ENCODE measurements around the gene DZIP1.
"Not testable (repeated sequence)": the region's sequence is repeated elsewhere in the genome, so short reads cannot be mapped to it uniquely, and the experiment has no call there.

Gene DZIP1

GRCh38 chr13:95601216-95601615, 43.3 kb downstream of the DZIP1 start:
- no peak for DNase-seq (ENCODE audit: low spot score)

- DNase-seq (ENCODE audit: low spot score): no peak
Observed at GRCh38 chr13:95596701-95597100, 47.8 kb downstream of the DZIP1 start.

- no peak for DNase-seq (ENCODE audit: low spot score)
Observed at GRCh38 chr13:95593462-95593861, 51.0 kb downstream of the DZIP1 start.

- no peak for DNase-seq (ENCODE audit: low spot score)
Observed at GRCh38 chr13:95588721-95589120, 55.8 kb downstream of the DZIP1 start.

GRCh38 chr13:95588134-95588533, 56.4 kb downstream of the DZIP1 start:
- DNase-seq (ENCODE audit: low spot score): no peak

GRCh38 chr13:95585867-95586266, 58.6 kb downstream of the DZIP1 start:
- no peak for DNase-seq (ENCODE audit: low spot score)

- DNase-seq (ENCODE audit: low spot score): no peak
Observed at GRCh38 chr13:95579303-95579702, 65.2 kb downstream of the DZIP1 start.

- no peak for DNase-seq (ENCODE audit: low spot score)
Observed at GRCh38 chr13:95573221-95573620, 71.3 kb downstream of the DZIP1 start.

GRCh38 chr13:95571941-95572340, 72.6 kb downstream of the DZIP1 start:
- no peak for DNase-seq (ENCODE audit: low spot score)

- no peak for DNase-seq (ENCODE audit: low spot score)
Observed at GRCh38 chr13:95570016-95570415, 74.5 kb downstream of the DZIP1 start.

GRCh38 chr13:95568131-95568530, 76.4 kb downstream of the DZIP1 start:
- DNase-seq (ENCODE audit: low spot score): no peak

- not testable (repeated sequence) for DNase-seq (ENCODE audit: low spot score)
Observed at GRCh38 chr13:95565758-95566157, 78.7 kb downstream of the DZIP1 start.

GRCh38 chr13:95564733-95565291, 79.7 kb downstream of the DZIP1 start:
- DNase-seq (ENCODE audit: low spot score): no peak

- DNase-seq (ENCODE audit: low spot score): no peak
Observed at GRCh38 chr13:95564091-95564490, 80.4 kb downstream of the DZIP1 start.

- DNase-seq (ENCODE audit: low spot score): no peak
Observed at GRCh38 chr13:95560387-95560786, 84.1 kb downstream of the DZIP1 start.

GRCh38 chr13:95559100-95559499, 85.4 kb downstream of the DZIP1 start:
- no peak for DNase-seq (ENCODE audit: low spot score)

- no peak for DNase-seq (ENCODE audit: low spot score)
Observed at GRCh38 chr13:95557013-95557412, 87.5 kb downstream of the DZIP1 start.

- DNase-seq (ENCODE audit: low spot score): no peak
Observed at GRCh38 chr13:95553581-95554385, 90.7 kb downstream of the DZIP1 start.

GRCh38 chr13:95552539-95553441, 91.7 kb downstream of the DZIP1 start, which contains the start of gene CLDN10:
Gene CLDN10 (plus strand): TSS chr13:95552720. CDS start chr13:95552754, 34 bp downstream.
- no peak for DNase-seq (ENCODE audit: low spot score)

- DNase-seq (ENCODE audit: low spot score): no peak
Observed at GRCh38 chr13:95552208-95552538, 92.3 kb downstream of the DZIP1 start.

- no peak for DNase-seq (ENCODE audit: low spot score)
Observed at GRCh38 chr13:95547531-95548167, 96.9 kb downstream of the DZIP1 start.

- no peak for DNase-seq (ENCODE audit: low spot score)
Observed at GRCh38 chr13:95546919-95547318, 97.6 kb downstream of the DZIP1 start.

All from hematopoietic multipotent progenitor cell treated with erythropoietin and hydrocortisone succinate and interleukin-3 and kit ligand, for 15 days (in vitro differentiated cells).